Limb (tissue), 2 donors: ENCODE measurements around the gene STK39.
"Not testable (repeated sequence)": the region's sequence is repeated elsewhere in the genome, so short reads cannot be mapped to it uniquely, and the experiment has no call there.

Experiments used
- DNase-seq, 2 donors: peaks; one replicate each; pipeline ENCODE4 v3.0.0-alpha.2; 2016; ENCODE audit errors: extremely low spot score in 2 of 2

Gene STK39

DNA sequence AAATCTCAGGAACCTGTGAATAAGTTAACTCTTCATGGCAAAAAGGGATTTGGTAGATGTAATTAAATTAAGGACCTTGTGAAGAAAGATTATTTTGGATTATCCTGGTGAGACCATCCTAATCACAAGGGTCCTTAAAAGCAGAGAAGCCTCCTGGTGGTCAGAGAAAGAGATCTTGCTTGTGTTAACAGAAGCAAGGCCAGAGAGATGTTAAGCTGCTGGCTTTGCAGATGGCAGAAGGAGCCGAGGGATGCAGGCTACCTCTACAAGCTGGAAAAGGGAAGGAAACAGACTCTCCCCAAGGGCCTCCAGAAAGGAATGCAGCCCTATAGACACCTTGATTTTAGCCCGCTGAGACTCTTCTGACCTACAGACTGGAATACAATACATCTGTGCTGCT is 197.0 kb downstream of the STK39 start:
- no peak for DNase-seq

DNA sequence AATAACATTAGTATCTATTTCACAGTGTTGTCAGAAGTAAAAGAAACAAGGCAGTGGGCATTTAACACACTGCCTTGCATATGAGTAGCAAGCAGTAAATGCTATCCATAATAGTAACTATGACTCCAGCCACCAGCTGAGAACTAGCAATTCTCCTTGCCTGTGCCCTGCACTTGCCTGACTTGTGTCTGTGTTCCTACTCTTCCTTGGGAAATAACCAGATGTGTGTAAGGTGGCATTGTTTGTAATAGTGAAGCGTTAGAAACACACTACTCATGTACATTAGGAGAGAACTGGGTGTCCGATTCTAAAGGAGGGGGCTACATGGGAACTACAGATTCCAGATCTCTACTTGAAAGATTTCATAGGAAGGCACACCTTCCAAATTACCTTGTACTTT is 197.8 kb downstream of the STK39 start:
- no peak for DNase-seq

DNA sequence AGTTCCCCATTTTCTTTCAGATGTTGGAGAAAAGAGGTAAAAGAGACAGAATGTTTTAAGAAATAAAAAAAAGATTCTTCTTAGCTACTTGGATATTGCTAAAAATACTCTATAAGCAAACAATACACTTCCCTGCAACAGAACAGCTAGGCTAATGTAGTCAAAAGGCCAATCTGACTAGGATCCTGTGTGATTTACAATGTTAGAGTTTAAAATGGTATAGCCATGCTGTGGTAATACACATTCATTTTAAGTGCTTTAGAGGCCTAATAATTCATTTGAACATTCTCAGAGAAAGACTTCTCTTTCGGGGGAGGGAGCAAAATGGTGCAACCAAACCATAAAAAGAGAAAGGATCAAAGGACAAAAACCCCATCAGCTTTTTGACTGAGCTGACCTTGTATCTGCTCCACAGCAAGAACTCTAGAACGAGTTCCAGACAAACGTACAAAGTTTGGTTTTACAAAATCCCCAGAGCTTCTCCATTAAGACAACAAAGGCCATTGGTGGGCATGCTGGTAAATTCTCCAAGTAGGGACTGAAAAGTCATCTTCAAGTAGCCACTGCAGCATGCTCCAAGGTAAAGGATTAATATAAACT is 200.2 kb downstream of the STK39 start:
- no peak for DNase-seq

DNA sequence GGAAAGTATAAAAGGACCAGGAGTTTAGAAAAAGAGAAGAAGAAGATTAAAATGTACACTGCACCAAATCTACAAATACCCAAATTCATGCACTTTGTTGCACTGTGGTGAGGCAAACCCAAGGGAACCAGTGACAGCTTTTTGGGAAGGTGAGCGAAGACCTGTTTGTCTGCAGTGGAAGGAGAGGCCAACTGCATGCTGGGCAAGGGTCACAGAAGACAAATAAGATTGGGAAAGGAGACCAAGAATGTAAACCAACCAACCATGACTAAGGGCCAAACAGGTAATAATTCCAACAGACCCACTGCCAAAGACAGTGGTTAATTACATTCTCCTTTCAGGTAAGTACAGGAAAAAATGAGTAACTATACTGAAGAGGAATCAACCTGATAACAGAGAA is 202.8 kb downstream of the STK39 start:
- no peak for DNase-seq

- DNase-seq = no peak
Measured at GRCh38 chr2:168044176-168044575, 203.2 kb downstream of the STK39 start.

DNA sequence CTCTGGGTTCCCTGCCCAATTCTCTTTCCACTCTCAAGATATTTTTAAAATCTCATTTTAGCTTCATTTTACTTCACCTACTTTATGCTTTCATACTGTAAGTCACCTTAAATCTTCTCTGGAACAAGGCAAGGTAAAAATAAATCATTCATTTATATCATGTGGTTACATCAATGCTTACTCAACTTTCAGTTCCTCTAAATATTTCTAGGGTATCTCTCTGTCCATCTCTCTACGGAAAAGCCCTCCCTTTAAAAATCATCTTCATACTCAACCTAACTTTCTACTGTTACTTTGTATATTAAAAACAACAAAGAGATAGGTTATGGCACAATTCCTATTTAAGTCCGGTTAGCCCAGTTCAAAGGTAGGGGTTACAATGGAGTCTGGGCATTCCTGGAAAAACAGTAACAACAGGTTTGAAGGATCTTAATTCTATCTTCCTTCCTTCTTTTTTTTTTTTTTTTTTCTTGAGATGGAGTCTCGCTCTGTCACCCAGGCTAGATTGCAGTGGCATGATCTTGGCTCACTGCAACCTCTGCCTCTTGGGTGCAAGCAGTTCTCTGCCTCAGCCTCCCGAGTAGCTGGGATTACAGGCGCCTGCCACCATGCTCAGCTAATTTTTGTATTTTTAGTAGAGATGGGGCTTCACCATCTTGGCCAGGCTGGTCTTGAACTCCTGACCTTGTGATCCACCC is 205.1 kb downstream of the STK39 start:
- DNase-seq = not testable (repeated sequence)

GRCh38 chr2:168039881-168040280 is 207.5 kb downstream of the STK39 start:
- no peak for DNase-seq

DNA sequence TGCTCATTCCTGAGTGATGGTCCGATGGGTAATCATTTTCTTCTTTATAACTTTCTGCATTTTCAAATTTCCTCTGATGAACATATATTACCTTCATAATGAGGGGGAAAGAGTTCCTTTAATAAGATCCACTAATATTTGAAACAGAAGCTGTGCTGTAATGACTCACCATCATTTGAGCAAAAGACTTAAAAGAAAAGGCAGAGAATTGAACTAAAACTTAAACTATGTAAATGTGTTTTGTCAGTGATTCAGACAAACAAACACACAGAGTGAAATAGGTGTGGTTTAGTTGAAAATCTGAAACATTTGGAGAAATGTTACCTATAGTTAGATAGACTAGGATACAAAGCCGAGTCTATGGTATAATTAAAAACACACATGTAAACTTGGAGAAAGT is 209.6 kb downstream of the STK39 start:
- DNase-seq = no peak

DNA sequence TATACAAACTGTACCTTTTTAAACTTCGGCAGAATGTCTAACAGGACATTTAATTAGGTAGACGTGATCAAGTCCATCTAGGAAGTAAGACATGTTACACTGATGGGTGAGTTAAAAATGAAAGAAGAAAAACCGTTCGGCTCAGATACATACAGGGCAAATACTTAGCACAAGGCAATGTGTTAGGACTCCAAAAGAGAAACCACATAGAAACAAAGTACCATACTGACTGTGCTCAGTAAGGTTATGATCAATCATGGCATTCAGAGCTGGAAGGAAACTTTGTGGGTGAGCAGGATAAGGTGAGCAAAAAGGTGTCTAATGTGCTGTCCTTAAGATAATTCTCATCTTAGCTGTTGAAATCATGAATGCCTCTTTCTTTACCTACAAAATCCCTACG is 211.9 kb downstream of the STK39 start:
- DNase-seq = no peak

GRCh38 chr2:168034616-168035015 is 212.8 kb downstream of the STK39 start:
- DNase-seq = no peak

DNA sequence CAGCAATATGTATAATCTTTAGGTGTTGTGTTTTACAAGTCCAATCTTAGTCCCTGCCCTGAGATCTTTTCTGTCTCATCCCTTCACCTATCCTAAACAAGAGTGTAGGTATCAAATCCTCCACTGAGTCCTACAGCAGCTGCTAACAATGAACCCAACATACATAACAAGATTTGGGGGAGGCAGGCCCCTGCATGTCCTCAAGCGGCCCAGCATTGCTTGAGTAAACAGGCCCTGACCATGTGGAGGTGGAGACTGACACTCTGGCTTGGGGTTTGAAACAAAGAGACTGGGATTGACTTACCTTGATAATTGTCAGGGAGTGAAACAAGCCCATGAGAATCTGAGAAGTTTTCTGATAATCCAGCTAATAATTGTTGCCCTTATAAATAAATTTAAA is 213.4 kb downstream of the STK39 start:
- DNase-seq = no peak

DNA sequence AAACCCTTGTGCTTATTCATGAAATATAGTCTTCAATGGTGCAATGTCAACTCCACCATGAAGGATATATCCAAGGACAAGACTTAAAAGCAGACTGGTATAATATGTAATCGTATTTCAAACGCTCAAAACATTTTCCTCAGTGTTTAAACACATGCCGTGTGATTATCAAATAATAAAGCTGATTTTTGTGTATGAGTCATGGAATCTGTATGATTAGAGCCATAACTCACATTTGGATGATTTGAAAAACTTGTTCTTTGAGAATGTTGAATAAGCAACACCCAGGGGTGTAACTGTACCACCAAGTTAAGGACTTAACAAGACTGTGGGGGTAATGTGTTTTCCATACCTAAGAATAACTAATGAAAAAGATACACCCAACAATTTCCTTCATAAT is 215.3 kb downstream of the STK39 start:
- no peak for DNase-seq

DNA sequence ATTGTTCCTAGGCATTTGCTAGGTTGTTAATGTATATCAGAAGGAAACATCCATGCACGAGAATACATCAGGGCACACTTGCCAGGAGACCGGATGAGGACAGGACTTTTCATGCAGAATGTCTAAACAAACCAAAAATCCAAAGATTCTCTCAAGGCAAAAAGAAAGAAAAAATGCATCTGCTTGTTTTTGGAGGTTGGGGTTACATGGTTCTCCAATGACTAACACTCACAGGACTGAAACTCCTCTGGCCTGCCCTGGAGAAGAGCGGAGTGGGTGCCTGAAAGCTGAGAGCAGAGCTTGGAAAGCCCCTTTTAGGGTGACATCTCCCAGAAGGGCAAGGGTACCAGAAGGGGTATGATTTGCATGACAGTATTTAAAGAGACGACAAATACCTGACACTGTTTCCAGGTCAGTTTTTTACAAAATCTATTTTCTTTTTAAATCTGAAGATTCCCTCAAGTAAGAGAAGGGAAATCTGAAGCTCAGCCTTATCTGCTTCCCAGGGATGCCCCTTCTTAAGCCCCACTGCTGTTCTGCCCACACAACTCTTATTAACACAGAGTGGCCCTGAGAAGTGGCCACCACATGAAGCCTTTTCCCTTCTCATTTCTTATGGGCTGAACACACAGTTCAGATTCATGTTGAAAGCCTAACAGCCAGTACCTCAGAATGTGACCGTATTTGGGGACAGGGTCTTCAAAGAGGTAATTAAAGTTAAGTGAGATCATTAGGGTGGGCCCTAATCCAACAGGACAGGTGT is 216.4 kb downstream of the STK39 start:
- DNase-seq = no peak

GRCh38 chr2:168029071-168029470 is 218.3 kb downstream of the STK39 start:
- no peak for DNase-seq

- DNase-seq = no peak
Measured at GRCh38 chr2:168028362-168028761, 219.0 kb downstream of the STK39 start.

DNA sequence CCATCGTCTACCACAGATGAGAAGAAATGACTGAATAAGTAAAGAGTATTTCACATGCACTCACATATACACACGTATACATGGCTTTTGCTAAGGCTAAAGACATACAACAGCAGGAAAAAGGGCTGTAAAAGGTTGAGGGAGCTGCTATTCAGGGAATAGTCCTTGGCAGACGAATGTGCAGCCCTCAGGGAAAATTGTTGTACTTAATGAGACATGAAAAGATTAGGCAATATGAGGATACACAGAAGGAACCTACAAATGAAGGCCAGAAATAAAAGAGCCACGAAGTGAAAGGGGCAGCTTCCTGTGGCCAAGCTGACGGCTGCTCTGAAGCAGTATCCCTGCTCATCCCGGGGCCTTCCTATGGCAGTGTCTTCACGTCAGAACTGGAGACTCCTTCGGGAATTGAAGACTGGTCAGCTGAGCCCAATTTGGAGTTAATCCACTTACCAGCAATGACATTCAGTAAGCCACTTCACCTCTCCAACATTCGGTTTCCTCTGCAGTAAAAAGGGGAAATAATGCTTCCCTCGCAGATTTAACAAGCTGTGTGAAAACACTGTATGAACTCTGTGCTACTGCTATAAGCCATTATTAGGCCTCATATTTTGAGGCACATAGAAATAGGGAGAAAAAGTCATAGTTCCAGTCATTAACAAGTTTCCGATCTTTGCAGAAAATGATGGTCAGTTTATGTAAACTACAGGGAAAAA is 221.8 kb downstream of the STK39 start:
- DNase-seq = no peak

DNA sequence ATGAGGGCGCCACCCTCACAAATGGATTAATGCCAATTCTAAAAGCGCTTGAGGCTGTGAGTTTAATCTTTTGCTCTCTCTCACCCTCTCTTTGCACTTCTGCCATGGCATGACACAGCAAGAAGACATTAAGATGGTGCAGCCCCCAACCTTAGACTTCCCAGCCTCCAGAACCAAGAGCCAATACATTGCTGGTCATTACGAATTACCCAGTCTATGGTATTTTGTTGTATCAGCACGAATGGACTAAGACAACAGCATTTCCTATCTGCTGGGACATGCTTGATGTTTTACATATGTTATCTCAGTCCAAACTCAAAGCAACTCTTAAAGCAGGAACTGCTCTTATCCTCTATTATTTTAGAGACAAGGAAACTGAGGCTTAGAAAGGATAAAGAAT is 222.9 kb downstream of the STK39 start:
- DNase-seq = no peak

DNA sequence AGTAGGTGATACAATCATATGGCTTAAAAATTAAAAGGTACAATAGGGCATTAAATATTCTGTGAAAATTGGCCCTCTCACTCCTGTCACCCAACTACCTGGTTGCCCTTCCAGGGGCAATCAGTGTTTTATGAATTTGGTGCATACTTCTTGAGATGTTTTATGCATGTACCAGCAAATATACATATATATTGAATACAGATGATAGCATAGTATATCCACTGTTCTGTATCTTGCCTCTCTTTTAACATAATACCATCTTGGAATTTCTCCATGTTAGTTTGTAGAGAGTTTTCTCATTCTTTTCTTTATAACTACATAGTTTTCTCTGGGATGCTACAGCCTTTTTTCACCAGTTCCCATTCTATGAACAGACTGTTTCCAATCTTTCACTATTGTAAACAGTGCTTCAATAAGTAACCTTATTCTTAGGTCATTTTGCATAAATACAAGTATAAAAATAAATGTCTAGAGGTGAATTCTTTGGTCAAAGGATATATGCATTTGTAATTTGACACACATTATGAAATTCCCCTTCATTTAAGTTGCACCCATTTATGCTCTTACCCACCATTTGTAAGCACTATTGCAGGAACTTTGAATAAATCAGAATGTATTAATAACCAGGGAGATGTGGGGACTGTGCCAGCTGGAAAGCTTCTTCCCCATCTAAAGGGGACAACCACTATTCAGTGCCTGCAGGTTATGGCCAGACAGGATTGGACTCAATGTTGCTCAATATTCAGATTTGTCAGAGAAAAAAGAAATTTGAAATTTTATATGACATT is 225.4 kb downstream of the STK39 start:
- DNase-seq = no peak

GRCh38 chr2:168015274-168015953 is 232.0 kb downstream of the STK39 start:
- DNase-seq = no peak

- no peak for DNase-seq
Measured at GRCh38 chr2:168009900-168010299, 237.5 kb downstream of the STK39 start.
